Tibial nerve (tissue), 3 donors: ENCODE measurements around the gene RTN1.

ENCODE experiments used
- POLR2A ChIP-seq, 2 donors: fragments of 450-650 bp; IDR thresholded peaks; one replicate each; pipeline ENCODE4 v1.6.1; 2017; ENCODE audit warnings: antibody characterized with exemption in 2 of 2, mild to moderate bottlenecking in 2 of 2, moderate library complexity in 2 of 2
- TF ChIP-seq, protein P1 (sequence below), 5 experiments: fragments of 200-600 bp in 3 of 5; fragments of 450-650 bp in 2 of 5; sonication (generic) in 3 of 5; IDR thresholded peaks; one replicate each; pipeline ENCODE4 v1.5.1; 2016 to 2019; ENCODE audit warnings: antibody characterized with exemption in 5 of 5, mild to moderate bottlenecking in 3 of 5, moderate library complexity in 2 of 5

- no peak for TF ChIP-seq POLR2A (IDR thresholded peaks at IDR 0.05)
- TF ChIP-seq, protein P1, sequence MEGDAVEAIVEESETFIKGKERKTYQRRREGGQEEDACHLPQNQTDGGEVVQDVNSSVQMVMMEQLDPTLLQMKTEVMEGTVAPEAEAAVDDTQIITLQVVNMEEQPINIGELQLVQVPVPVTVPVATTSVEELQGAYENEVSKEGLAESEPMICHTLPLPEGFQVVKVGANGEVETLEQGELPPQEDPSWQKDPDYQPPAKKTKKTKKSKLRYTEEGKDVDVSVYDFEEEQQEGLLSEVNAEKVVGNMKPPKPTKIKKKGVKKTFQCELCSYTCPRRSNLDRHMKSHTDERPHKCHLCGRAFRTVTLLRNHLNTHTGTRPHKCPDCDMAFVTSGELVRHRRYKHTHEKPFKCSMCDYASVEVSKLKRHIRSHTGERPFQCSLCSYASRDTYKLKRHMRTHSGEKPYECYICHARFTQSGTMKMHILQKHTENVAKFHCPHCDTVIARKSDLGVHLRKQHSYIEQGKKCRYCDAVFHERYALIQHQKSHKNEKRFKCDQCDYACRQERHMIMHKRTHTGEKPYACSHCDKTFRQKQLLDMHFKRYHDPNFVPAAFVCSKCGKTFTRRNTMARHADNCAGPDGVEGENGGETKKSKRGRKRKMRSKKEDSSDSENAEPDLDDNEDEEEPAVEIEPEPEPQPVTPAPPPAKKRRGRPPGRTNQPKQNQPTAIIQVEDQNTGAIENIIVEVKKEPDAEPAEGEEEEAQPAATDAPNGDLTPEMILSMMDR (IDR thresholded peaks at IDR 0.05): no peak
Measured at GRCh38 chr14:59831121-59831730, 39.4 kb downstream of the RTN1 start.
